Smooth muscle cell (in vitro differentiated cells): Measurements from ENCODE around the gene HERC3. TPM values are rescaled to one million over a fixed set of nuclear protein-coding genes. Genes with fewer than 3 reads are reported as not detected.

Experiments used
- DNase-seq: peaks from one replicate; lab custom pipeline; 2025; ENCODE audit not compliant: unreplicated experiment; lab: John Stamatoyannopoulos, UW
- H2AFZ ChIP-seq: fragments of 200-600 bp; sonication (generic); 2 replicates; pipeline ENCODE4 v1.6.0; 2016; ENCODE audit warnings: antibody characterized with exemption, low read depth, mild to moderate bottlenecking
- H3F3A ChIP-seq: fragments of 200-600 bp; sonication (generic); 2 replicates; pipeline ENCODE4 v1.6.0; 2017; ENCODE audit warnings: antibody characterized with exemption, low read depth
- H3K27ac ChIP-seq: fragments of 200-600 bp; sonication (generic); 2 replicates; pipeline ENCODE4 v1.5.1; 2016; ENCODE audit warnings: low read depth, mild to moderate bottlenecking
- H3K27me3 ChIP-seq: fragments of 200-600 bp; sonication (generic); 2 replicates; pipeline ENCODE4 v1.6.1; 2016; ENCODE audit warnings: low read depth, mild to moderate bottlenecking
- H3K36me3 ChIP-seq: fragments of 200-600 bp; sonication (generic); 2 replicates; pipeline ENCODE4 v1.5.1; 2016; ENCODE audit warnings: low read depth
- H3K4me1 ChIP-seq: fragments of 200-600 bp; sonication (generic); 2 replicates; pipeline ENCODE4 v1.5.1; 2016; ENCODE audit warnings: low read depth
- H3K4me2 ChIP-seq: fragments of 200-600 bp; sonication (generic); 2 replicates; pipeline ENCODE4 v1.6.0; 2016; ENCODE audit warnings: mild to moderate bottlenecking
- H3K4me3 ChIP-seq: fragments of 200-600 bp; sonication (generic); 2 replicates; pipeline ENCODE4 v1.5.1; 2016; ENCODE audit warnings: mild to moderate bottlenecking
- H3K79me2 ChIP-seq: fragments of 200-600 bp; sonication (generic); 2 replicates; pipeline ENCODE4 v1.6.0; 2016; ENCODE audit warnings: low read depth, mild to moderate bottlenecking
- H3K9ac ChIP-seq: fragments of 200-600 bp; sonication (generic); 2 replicates; pipeline ENCODE4 v1.6.0; 2016; ENCODE audit warnings: low read depth
- H3K9me3 ChIP-seq: fragments of 200-600 bp; sonication (generic); replicated peaks from 2 replicates; pipeline ENCODE4 v1.5.1; 2016; ENCODE audit warnings: low read depth
- H4K20me1 ChIP-seq: fragments of 200-600 bp; sonication (generic); 2 replicates; pipeline ENCODE4 v1.6.0; 2016; ENCODE audit warnings: low read depth
- CTCF ChIP-seq: fragments of 200-600 bp; sonication (generic); IDR thresholded peaks from 2 replicates; pipeline ENCODE4 v1.5.1; 2017; ENCODE audit warnings: borderline replicate concordance, mild to moderate bottlenecking, antibody characterized with exemption; ENCODE audit not compliant: insufficient read depth, poor library complexity, severe bottlenecking
- whole genome bisulfite sequencing: methylation state at CpG from one replicate; pipeline ENCODE4 v1.1.7; 2016; ENCODE audit warnings: low lambda C conversion rate; 5-methylcytosine and 5-hydroxymethylcytosine counted together
- polyA plus RNA-seq: library from polyadenylated mRNA; unstranded; fragments of >200 nt; fragmentation: Nextera tagmentation; extraction: Ambion mirVana; gene quantifications from 2 replicates; pipeline ENCODE4 v1.2.1, GENCODE V29; 2016
- total RNA-seq: library from RNA; depleted of rRNA; stranded (reverse); fragments of >200 nt; gene quantifications from 2 replicates; pipeline ENCODE4 v1.2.3, GENCODE V29; 2014

The HERC3 gene
- total and polyA plus RNA-seq, 2 experiments from 2014 or later: 14.5 to 20.2 TPM

DNA sequence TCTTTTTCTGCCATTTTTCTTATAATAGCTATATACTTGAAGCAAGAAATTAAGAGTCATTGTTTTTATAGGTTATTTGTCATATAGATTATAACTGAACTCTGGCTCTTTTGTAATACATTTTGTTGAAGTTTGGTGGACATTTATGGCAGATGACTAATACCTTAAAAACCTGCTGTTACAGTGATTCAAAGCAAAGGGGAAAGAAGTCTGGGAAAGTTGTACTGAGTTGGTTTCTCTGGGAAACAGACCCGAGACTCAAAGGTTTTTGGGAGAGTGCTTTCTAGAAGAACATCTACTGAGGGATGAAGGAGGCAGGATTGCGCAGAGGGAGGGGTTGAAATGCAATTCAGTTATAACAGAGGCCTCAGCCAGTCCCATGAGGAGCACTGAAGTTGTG, 69.5 kb downstream of the HERC3 start:
- Histone ChIP-seq H3K4me1 (peaks cover 5% of the 10 kb centered on the region), H4K20me1 (no peaks in the 10 kb centered on the region), H3K4me3 (no peak overlapping the region)

DNA sequence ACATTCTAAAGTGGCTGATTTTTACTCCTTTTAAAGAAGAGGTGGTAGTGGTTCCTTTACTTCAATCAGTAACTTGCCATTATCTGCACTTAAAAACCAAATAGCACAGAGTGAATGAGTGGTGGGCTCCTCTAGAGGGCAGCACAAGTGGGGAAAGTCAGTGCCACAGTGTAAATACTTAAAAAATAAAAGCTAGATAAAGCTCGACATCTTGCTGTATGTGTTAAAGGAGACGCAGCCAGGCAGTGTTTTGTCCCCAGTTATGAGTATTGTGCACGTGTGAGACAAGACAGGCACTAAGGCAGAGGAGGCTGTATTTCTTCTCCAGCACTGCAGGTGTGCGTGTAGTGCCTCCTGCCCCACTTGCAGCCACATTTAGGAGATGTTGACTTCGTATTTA, 80.7 kb downstream of the HERC3 start:
- peaks cover under 1% of the 10 kb centered on the region for H3K36me3 ChIP-seq
- WGBS: 50% methylated on average over 5 of the region's 5 CpGs
- no peak overlapping the region for H3K27ac ChIP-seq
- H3K79me2 ChIP-seq: no peaks in the 10 kb centered on the region
- H3K9ac ChIP-seq: no peak overlapping the region
- no peaks in the 10 kb centered on the region for H3F3A ChIP-seq
- H3K27me3 ChIP-seq: no peaks in the 10 kb centered on the region
- DNase-seq: no peak
- H2AFZ ChIP-seq: no peak overlapping the region
- no peaks in the 10 kb centered on the region for H3K9me3 ChIP-seq
- H3K4me1 ChIP-seq: no peaks in the 10 kb centered on the region
- H3K4me3 ChIP-seq: no peak overlapping the region
- H3K4me2 ChIP-seq: no peak overlapping the region
- H4K20me1 ChIP-seq: no peaks in the 10 kb centered on the region
- peak; percentile 56 for TF ChIP-seq CTCF

More for the DNA sequence above, 69.5 kb downstream of the HERC3 start:
- no peaks in the 10 kb centered on the region for H3K79me2 ChIP-seq
- TF ChIP-seq CTCF: no peak
- H3K9me3 ChIP-seq: no peaks in the 10 kb centered on the region
- no peaks in the 10 kb centered on the region for H3K27me3 ChIP-seq
- peaks cover 8% of the 10 kb centered on the region for H3K36me3 ChIP-seq
- no peaks in the 10 kb centered on the region for H3F3A ChIP-seq
- no peak for DNase-seq
- H2AFZ ChIP-seq: no peak overlapping the region
- peak overlapping the region; percentile 13 for H3K27ac ChIP-seq
- 53% methylated on average over 2 of the region's 2 CpGs for WGBS
- peak overlapping the region; percentile 39 for H3K4me2 ChIP-seq
- no peak overlapping the region for H3K9ac ChIP-seq

GRCh38 chr4:88673886-88674285, 81.6 kb downstream of the HERC3 start:
- Histone ChIP-seq H3K4me1 (no peaks in the 10 kb centered on the region), H4K20me1 (no peaks in the 10 kb centered on the region), H3K4me2 (no peak overlapping the region), H2AFZ (no peak overlapping the region), H3K27ac (no peak overlapping the region), H3F3A (no peaks in the 10 kb centered on the region), H3K79me2 (no peaks in the 10 kb centered on the region), H3K36me3 (peaks cover 9% of the 10 kb centered on the region), H3K27me3 (no peaks in the 10 kb centered on the region), H3K4me3 (no peak overlapping the region), H3K9ac (no peak overlapping the region), H3K9me3 (no peaks in the 10 kb centered on the region)
- TF ChIP-seq CTCF: no peak
- 85% methylated on average over 2 of the region's 2 CpGs for WGBS
- DNase-seq: no peak

GRCh38 chr4:88674565-88674964, 82.3 kb downstream of the HERC3 start:
- H3K27me3 ChIP-seq: no peaks in the 10 kb centered on the region
- H3K36me3 ChIP-seq: peaks cover 9% of the 10 kb centered on the region
- no peak overlapping the region for H3K4me3 ChIP-seq
- TF ChIP-seq CTCF: no peak
- H3K9ac ChIP-seq: no peak overlapping the region
- no peak overlapping the region for H3K27ac ChIP-seq
- no peak overlapping the region for H3K4me2 ChIP-seq
- no peaks in the 10 kb centered on the region for H3K9me3 ChIP-seq
- DNase-seq: no peak
- no peak overlapping the region for H2AFZ ChIP-seq
- no peaks in the 10 kb centered on the region for H3F3A ChIP-seq
- H4K20me1 ChIP-seq: no peaks in the 10 kb centered on the region
- H3K4me1 ChIP-seq: no peaks in the 10 kb centered on the region
- H3K79me2 ChIP-seq: no peaks in the 10 kb centered on the region
